GM21717 (cell line): ENCODE measurements around the gene EIF2S2.

Experiments
- ATAC-seq: cut with Tn5 transposase; IDR thresholded peaks from one replicate; pipeline ENCODE4 v1.9.1; 2021; ENCODE audit warnings: mild to moderate bottlenecking, moderate library complexity; ENCODE audit not compliant: unreplicated experiment

The EIF2S2 gene

DNA sequence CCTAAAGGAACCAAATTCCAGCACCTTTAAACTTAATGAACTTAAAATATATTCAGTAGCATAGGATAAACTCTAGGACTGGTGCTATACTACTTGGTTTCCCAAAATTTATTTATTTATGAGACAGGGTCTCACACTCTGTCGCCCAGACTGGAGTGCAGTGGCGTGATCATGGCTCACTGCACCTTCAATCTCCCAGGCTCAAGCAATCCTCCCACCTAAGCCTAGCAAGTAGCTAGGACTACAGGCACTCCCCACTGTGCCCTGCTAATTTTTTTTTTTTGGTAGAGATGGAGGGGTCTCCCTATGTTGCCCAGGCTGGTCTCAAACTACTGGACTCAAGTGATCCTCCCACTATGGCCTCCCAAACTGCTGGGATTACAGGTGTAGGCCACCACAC lies 21.4 kb downstream of the EIF2S2 start:
- ATAC-seq: no peak

DNA sequence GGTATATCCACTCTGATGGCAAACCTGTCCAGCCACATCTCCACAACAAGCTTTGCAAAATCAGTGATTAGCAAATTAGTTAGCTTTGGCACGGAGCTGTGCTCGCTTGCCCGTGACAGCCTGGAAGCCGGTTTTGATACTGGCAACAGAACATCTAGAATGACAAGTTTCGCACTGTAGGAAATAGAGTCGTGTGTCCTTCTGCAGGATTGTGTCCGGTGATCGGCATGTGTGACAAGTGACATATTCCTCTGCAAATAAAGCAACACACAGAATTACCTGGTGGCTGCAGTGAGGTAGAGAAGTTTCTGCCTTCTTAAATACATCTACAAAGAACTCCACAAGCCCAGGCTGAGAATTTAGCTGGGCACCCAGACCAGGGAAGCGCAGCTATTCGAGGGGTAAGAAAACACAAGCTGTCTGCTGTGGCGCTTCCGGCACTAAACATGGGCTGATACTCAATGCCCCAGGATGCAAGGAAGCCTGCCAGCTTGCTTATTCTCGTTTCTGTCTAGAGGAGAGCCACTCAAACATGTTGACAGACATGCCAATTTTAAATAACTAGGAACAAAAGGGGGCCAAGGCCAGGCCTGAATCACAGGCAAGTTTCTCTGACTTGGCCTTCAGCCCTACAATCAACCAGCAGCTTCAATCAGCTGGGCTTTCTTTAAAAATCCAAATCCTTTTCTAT lies 22.2 kb downstream of the EIF2S2 start:
- no peak for ATAC-seq

DNA sequence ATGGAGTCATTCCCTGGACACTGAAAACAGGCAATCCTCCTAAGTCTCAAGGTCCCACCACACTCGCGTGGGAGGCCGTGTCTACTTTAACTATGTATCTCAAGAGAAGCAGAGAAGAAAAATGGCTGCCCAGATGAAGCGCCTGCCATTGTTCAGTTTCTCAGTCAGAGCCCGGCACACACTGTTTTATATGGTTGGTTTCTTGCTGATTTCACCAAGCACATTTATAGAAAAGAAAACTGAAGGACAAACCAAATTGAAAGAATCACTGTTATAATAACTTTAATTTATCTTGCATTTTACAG lies 22.9 kb downstream of the EIF2S2 start:
- ATAC-seq: no peak

DNA sequence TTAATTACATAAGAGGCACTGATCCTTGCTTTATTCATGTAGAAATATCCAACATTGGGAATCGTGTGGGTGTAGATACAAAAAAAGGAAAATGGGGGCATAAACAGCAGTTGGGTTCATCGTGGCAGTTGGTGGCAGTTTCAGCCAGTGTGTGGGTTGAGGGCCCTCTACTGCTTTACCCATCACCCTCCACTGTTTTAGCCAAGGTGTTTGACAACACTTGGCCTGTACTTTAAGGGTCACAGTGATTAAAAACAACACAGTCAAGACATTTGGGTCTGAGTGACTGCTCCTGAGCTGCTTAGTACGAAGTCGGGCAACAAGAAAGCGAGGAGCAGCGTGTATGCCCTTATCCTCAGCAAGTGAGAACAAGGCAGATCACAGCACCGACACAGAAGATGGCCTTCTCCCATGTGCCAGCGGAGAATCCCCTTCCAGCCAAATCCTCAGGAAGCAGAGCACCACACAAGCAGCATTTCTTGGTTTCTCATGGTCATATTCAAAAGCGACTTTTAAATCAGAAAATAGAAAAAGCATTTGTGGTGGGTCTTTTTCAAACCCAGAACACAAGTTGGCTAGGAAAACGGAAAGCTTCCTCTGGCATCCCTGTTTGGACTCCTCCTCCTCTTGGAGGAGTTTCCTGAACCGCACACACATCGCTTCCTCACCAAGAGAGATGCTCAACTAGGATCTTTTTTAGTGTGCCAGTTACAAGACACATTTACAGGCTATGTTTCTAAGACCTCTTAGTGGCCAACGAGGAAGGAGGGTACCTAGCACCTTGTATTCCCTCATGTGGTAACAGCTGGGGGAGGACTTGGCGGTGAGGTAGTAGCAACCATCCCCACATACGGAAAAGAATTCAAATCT lies 23.5 kb downstream of the EIF2S2 start:
- ATAC-seq: no peak

DNA sequence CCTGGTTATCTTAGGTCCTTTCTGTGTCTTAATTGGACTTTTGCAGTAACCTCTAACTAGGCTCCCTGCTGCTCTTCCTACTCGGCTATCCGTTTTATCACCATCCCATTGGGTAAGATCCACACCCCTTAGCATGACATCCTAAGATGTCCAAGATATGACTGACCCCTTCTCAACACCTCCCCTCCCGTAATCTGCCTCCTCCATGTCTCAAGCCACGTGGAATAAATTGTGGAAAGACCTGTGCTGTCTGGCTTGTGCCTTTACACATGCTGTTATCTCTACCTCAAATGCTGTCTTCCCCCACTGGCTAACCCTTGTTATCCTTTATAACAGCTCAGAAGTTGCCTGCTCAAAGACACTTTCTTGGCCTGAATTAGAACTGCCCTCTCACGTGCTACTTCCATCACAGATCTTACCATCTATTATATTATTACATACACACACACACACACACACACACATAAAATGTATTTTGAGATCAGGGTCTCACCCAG lies 26.5 kb downstream of the EIF2S2 start:
- no peak for ATAC-seq

DNA sequence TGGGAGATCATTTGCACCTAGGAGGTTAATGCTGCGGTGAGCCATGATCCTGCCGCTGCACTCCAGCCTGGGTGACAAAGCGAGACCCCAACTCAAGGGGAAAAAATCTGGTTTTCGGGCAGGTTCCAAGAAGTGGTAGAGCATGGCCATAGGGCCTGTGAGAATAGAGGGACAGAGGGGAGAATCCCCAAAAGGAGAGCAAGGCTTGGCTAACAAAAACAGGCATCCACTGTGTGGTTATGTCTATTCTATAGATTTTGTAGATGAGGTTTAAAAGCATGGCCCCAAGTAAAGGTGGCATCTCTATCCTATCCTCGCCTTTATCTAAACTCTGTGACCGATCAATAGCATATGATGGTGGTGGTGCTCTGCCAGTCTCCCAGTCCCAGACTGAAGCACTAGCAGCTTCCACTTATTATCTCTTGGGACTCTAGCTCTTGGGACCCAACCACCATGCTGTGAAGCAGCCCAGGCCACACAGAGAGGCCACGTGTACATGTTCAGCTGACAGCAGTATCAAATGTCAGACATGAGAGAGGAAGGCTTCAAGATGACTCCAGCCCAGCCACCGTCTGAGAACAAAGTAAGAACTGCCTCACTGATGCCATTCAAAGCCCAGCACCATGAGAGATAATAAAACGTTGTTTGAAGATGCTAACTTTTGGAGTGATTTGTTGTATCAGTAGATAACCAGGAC lies 27.7 kb downstream of the EIF2S2 start:
- no peak for ATAC-seq

DNA sequence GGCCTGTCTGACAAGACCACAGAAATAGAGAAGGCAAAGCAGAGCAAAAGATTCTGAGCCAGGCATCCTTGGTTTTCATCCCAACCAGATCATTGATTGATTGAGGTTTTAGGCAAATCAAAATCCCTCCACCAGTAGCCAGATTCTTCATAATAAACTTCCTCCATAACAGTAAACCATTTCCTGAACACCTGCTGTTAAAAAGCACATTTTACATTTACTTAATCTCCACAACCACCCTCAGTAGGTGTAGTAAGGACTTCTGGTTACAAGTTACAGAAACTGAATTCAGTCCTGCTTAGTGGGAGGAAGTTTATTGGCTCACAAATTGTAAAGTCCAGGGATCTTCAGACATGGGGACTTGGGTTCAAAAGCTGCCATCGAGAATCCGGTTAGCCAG lies 28.3 kb downstream of the EIF2S2 start:
- ATAC-seq: no peak

DNA sequence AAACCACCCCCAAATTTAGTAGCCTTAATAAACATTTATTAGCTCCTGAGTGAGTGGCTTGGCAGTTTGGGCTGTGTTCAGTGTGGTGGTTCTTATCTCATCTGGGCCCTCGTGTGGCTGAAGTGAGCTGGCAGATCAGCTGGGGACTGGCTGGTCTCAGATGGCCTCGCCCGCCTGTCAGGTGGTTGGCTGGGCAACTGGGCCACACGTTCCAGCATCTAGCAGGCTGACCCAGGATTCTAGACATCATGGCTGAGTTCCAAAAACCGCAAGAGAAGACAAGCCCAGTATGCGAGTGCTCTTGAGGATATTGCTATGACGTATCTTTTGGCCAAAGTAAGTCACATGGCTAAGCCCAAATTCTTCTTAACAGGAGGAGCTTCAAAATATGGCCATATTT lies 28.9 kb downstream of the EIF2S2 start:
- ATAC-seq: no peak

DNA sequence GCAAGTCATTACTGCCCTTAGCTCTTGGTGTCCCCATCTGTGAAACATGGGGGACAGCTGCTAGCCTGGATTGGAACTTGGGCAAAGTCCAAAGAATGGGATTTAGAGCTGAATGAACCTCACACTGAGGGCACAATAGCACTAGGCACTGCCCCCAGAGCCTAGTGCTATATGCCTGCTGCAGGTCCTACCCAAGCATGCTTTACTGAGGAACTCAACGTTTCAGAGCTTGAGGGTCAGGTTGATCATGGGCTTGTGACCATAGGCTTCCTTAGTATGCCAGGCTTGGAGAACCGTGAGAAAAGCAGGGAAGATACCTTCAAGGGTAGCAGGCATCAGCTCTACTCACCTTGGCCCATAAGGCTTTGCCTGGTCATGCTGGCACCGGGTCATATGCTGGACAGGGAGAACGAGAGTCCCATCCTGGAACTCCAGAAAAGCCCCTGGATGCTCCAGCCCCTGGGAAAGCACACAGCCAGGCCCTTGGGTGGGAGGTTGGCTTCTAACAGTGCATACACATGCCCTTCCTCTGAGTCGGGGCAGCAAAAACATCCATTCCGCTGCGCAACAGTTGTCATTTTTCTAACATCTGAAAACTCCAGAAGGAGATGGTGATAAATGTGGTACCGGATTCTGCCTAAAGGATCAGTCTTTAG lies 29.7 kb downstream of the EIF2S2 start:
- no peak for ATAC-seq

DNA sequence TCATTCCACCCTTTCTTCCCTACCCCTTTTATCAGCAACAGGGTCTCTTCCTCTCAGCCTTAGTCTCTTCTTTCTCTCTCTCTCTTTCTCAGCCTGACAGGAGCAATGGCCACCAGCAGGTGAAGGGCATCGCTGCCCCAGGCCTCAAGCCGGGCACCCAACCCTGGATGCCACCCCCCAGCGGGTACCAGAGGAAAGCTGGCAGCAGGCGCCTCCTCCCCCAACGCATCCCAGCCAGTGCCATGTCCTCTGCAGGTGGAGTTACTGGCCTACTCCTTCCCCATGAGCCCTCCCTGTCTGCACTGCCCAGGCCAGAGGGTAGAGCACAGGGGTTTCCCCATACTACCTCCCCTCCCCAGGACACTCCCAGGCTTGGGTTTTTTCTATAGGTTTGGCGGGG lies 32.2 kb downstream of the EIF2S2 start:
- no peak for ATAC-seq

DNA sequence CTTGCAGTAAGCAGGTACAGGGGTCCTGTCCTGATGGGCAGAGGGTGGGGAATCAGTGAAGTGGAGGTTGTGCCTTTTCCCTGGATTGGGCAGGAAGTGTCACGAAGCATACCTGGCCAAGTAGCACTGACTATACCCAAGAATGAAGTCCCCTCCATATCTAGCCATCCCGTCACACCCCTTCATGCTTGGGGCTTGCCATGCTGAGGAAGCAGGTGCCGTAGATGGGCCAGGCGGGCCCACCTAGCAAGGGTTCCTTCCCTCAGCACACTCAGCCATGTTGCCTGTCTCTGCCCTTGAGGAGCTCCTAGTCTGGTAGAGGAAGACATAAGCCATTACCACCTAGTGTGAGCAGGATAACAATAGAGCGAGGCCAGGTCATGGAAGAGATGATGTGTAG lies 33.5 kb downstream of the EIF2S2 start:
- no peak for ATAC-seq

DNA sequence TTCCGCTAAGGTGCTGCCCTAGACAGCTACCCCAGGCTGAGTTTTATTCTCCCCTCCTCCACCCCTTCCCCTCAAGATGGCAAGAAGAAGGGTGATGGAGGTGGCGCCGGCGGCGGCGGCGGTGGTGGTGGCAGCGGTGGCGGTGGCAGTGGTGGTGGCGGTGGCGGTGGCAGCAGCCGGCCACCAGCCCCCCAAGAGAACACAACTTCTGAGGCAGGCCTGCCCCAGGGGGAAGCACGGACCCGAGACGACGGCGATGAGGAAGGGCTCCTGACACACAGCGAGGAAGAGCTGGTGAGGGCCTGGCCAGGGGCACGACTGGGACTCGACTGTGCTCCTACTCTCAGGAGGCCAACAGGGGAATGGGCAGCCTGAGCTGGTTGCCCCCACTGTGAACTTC lies 35.1 kb downstream of the EIF2S2 start:
- ATAC-seq: no peak

DNA sequence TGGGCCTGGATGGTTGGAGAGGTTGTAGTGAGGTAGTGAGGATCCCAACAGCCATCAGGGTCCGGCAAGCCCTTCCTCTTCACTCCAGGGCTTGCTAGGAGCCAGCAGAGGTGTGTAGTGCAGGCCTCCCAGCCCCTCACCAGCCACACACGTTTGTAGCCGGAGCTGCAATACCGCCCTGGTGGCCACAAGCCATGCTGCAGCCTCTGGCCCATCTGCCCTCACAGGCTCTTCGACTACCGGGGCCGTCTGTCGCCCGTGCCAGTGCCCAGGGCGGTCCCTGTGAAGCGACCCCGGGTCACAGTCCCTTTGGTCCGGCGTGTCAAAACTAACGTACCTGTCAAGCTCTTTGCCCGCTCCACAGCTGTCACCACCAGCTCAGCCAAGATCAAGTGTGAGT lies 36.4 kb downstream of the EIF2S2 start:
- no peak for ATAC-seq

DNA sequence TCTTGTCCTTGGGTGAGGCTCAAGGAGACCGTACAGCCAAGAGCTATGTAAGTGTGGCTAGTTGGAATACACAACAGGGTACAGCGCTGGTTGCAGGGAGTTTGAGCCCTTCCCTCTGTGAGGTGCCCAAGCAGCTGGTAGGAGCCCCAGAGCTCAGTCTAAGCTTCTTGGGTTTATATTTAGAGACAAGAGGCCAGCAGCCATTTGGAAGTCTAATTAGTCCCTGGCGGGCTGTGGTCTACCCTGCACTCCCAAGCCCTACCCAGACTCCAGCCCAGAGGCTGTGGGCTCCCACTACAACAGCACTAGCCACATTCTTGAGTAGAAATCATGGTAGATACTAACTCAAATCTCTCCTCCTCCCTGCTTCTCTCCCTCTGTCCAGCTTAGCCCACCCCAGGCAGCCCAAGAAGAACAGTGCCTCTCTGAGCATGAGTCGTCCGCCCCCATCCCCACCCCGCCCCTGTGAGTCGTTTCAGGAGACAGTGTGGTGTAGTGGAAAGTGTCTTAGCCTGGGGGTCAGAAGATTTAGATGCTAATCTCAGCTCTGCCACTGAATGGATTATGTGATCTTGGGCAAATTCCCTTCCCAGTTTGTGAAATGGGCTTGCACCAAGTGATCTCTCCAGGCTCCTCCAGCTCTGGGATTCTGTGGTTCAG lies 37.8 kb downstream of the EIF2S2 start:
- ATAC-seq: no peak

DNA sequence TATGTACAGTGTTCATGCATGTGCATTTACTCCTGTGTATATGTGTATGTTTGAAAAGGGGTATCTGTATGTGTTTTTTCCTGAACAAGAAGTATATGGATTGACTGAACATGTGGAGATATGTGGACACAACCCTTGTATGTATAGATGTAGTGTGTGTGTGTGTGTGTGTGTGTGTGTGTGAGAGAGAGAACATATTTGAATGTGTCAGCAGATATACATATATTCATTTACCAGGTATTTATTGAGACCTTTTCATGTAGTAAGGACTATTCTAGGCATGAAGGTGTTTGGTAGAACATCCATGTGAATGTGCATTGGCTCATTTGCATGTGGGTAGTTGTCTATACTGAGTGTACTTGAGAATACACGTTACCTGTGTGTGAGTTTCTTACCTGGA lies 39.3 kb downstream of the EIF2S2 start:
- ATAC-seq: no peak

DNA sequence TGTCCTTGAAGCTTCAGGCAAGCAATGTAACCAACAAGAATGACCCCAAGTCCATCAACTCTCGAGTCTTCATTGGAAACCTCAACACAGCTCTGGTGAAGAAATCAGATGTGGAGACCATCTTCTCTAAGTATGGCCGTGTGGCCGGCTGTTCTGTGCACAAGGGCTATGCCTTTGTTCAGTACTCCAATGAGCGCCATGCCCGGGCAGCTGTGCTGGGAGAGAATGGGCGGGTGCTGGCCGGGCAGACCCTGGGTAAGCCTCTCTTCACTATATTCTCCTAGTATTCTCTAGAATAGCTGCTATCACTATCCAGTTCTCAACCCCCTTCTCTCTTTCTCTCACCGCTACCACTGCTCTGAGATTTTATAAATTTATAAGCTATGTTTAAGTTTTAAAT lies 40.0 kb downstream of the EIF2S2 start:
- no peak for ATAC-seq

DNA sequence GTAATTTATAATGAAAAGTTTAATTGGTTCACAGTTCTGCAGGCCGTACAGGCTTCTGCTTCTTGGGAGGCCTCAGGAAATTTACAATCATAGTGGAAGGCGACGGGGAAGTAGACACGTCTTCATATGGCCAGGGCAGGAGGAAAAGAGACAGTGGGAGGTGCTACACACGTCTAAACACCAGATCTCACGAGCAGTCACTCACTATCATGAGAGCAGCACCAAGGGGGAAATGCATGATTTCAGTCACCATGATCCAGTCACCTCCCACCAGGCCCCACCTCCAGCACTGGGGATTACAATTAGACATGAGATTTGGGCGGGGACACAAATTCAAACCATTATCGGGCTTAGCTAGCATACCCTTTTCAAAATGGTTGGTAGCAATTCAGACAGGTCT lies 41.2 kb downstream of the EIF2S2 start:
- ATAC-seq: no peak

DNA sequence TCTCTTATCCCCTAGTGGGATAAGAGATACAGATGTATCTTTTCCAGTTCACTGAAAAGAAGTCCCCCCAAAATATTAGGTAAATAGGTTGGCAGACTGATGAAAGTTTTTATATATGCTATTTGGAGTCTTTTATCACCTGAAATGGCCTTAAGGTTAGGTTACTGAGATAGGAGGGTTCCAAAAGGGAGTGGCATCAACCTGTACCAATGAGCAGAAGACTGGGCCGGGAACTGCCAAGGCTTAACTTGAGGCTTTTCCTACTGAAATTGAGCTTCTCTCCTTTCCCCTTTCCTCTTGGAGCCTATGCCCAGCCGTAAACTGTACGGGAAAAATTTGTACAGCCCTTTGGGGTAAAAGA lies 42.0 kb downstream of the EIF2S2 start:
- ATAC-seq: no peak

DNA sequence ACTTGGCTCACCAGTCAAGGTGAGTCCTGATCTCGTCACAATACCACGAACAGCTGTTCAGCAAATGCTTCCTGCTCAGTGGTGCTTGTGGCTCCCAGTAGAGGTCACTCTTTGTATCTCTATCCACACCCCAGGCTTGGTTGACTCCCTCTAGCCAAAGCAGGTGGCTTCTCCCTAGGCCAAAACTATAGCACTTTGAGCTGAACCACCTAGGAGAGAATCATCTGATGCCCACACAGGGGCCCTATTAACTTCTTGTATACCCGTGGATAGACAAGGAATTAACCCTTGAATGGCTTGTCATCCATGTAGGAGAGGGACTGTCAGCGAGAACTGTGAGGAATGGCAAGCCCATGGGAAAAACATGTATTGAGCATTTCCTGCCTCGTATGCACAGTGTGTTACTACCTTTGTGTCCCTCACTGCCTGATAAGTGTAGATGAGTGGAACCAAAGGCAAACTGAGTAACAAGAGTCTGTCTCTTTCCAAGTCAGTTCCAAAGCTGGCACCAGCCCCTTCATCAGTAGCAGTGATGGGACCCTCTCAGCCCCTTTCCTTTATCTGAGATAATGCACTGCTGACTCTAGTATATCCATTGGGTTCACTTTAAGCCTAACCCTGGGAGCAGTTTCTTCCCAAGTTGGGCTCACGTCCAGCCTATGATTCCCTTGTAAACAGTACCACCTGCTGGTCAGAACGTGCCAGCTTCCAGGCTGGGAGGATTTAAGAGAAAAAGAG lies 42.5 kb downstream of the EIF2S2 start:
- no peak for ATAC-seq

DNA sequence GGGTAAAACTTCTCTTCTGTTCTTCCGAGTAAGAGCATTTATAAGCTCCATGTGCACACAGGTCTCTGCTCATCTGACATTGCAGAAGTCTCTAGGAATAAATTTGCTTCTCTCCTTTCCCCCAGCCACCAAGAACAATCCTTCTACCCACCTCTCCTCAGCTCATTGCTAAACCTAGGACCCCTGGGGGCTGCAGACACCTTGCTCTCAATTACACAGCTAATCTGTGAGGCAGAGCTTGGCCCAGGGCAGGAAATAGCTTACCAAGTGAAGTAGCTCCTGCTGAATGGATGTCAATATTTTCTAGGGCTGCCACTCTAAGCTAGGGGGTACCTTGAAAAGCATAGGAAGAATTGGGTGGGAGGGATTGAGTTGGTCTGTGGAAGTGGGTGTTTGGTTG lies 44.0 kb downstream of the EIF2S2 start:
- no peak for ATAC-seq
